H4 (cell line): ENCODE measurements around the gene FHIP2A. TPM values are rescaled to one million over a fixed set of nuclear protein-coding genes. Genes with fewer than 3 reads are reported as not detected.
"Not testable (repeated sequence)": the region's sequence is repeated elsewhere in the genome, so short reads cannot be mapped to it uniquely, and the experiment has no call there.

ENCODE experiments used
- DNase-seq: peaks from one replicate; pipeline ENCODE4 v3.0.0-alpha.2; 2015; ENCODE audit warnings: low spot score
- total RNA-seq: library from RNA; depleted of rRNA; stranded (reverse); fragments of >200 nt; shearing (Covaris generic); gene quantifications from 2 replicates; pipeline ENCODE4 v1.2.3, GENCODE V29; 2014

Gene FHIP2A
- total RNA-seq, 1 experiment from 2014 or later = 14.0 TPM

DNA sequence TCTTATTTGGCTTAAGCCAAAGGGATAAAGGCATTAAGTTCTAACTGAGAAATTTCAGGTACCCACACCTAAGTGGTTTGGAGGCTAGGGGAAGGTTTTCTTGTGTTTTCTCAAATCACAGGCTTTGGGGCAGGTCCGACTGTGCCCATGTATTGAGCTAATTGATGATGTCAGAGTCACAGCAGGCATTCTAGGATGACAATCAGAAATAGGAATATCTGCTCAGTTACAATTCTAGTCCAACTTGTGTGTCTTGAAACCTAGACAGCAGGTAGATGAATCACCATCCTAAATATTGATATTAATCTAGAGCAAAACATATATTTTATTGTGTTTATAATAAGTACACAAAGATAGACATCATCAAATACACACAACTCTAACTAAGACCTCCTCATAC, 2.3 kb upstream of the FHIP2A start:
- no peak for DNase-seq

GRCh38 chr10:114821915-114822443, 399 bp downstream of the FHIP2A start:
- no peak for DNase-seq

DNA sequence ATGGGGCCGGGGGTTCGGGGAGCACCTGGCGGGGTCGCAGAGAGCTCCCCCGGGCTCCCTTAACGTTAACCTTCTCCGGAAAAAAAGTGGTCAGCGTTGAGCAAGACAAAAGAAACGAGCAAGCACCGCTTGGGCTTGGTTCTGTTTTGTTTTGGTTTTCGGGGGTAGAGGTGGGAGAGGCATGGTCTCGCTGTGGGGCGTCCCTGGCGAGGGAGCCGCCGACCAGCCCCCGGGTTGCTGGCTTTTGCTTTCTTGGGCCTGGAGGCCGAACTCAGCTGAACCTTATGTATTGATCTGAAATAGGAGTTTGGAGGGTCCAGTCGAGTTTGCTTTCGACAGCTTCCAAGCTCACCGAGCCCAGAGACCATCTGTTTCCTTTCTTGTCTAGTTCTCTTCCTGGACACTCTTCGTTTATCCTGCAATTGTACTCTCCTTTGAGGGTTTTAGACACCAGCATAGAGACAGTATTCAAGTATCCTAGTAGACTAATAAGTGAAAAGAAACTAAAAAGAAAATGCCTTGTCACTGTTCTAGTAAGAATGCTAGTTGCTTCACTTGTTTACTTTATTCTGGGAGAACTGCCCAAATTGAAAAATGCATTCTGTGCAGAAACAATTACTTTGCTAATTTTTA, 980 bp downstream of the FHIP2A start:
- DNase-seq = peak; percentile 35

DNA sequence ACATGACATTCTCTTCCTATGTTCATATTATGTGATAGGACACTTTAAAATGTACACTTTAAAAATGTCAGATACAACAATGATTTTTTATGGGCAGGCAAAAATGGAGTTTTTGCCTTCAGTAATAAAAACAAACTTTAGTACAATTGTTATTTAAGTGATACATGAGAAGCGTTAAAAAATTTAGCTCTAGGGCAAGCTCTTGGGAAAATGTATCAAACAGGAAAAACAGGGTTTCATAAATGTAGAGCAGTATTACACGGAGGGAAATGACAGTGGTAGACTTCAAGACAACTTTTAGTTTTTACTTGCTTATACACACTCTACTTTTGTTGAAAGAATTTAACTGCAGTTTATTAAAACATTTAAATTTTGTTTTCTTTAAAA, 1.5 kb downstream of the FHIP2A start:
- DNase-seq = no peak

GRCh38 chr10:114824391-114824790, 2.8 kb downstream of the FHIP2A start:
- DNase-seq = no peak

DNA sequence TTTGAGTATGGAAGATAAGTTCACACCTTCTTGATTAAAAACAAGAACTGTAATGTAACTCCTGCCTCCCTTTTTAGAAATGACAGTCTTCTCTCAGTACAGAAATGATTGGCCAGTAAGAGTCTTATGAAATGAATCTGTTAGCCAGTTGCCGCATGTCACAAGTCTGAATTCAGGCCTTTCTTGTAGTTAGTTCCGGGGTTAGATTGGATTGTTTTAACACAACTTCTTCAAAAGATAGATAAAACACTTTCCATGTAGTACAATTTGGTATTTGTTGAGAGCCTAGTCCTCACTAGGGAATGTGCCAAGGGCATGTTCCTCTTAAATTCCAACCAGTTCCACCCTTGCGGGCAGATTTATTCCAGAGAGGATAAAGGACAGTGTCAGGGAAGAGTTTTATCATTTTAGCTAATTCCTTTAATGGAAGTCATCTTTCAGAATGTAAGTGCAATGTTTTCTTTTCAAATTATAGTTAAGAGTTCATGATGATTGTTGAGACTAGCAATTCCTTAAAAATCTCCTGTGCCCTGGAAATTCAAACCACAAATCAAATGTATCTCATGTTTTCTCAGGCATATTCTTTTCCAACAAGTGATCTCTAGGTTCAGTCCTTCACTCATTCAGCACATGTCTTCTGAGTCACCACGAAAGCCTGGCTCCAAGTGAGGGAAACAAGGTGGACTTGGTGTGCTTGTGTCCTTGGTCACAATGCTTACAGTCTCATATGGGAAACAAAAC, 4.1 kb downstream of the FHIP2A start:
- DNase-seq = peak; percentile 53

GRCh38 chr10:114829160-114829909, 7.8 kb downstream of the FHIP2A start:
- no peak for DNase-seq

GRCh38 chr10:114831186-114831867, 9.7 kb downstream of the FHIP2A start:
- no peak for DNase-seq

DNA sequence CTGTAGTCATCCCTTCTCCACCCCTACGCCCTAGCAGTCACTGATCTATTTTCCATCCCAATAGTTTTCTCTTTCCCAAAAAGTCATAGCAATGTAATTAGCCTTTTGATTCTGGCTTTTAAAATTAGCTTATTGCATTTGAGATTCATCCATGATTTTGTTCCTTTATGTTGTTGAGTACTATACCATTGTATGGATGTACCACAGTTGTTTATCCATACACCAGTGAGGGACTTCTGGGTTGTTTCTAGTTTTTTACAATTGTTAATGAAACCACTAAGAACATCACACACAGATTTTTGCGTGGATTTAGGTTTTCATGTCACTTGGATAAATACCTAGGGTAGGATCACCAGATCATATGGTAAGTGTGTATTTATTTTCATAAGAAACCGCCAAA, 16.1 kb downstream of the FHIP2A start:
- DNase-seq = no peak

GRCh38 chr10:114839901-114840300, 18.3 kb downstream of the FHIP2A start:
- DNase-seq = no peak

DNA sequence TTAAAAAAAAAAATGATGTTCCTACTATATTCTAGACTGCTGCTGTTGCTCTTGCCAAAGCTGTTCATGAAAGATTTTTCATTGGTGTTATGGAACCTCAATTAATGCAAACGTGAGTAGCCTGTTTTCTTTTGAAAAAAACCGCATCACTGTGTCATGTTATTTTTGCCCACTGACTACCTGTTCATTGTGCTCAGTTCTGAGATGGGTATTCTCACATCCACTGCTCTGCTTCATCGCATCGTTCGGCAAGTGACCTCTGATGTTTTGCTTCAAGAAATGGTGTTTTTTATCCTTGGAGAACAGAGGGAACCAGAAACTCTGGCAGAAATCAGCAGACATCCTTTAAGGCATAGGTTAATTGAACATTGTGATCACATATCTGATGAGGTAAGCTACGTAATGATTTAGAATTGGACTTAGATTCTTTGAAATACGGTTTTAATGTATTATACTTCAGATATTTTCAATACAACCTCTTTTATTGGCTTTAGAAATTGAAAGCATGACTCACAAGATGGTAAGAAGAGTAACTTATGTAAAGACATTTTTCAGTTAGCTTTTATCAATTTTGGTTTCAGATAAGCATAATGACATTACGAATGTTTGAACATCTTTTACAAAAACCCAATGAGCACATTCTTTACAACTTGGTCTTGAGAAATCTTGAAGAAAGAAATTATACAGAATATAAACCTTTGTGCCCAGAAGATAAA, 24.6 kb downstream of the FHIP2A start:
- DNase-seq = no peak

DNA sequence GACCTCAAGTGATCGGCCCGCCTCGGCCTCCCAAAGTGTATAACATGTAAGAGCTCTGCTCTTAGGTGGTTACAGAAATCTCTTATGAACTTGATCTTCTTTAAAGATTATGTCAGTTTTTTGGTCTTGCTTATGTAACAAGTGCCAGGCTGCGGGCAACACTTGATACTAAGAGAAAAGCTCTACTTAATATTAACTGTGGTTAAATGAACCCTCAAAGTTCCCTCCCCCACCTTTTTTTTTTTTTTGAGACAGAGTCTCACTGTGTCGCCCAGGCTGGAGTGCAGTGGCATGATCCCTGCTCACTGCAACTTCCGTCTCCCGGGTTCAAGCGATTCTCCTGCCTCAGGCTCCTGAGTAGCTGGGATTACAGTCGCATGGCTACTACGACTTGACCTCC, 25.9 kb downstream of the FHIP2A start:
- not testable (repeated sequence) for DNase-seq

DNA sequence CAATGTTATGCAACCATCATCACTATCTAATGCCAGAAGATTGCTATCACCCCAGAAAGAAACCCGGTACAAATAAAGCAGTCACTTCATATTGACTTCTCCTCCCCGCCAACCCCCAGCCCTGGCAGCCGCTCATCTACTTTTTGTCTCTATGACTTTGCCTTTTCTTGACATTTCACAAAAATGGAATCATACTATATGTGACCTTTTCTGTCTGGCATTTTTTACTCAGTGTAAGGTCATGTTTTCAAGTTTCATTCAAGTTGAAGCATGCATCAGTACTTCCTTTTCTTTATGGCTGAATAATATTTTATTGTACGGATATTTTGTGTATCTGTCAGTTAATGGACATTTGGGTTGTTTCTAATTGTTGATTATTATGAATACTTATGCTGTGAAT, 28.1 kb downstream of the FHIP2A start:
- no peak for DNase-seq

GRCh38 chr10:114850126-114850525, 28.5 kb downstream of the FHIP2A start:
- no peak for DNase-seq

GRCh38 chr10:114851336-114851735, 29.8 kb downstream of the FHIP2A start:
- no peak for DNase-seq

GRCh38 chr10:114852197-114852596, 30.6 kb downstream of the FHIP2A start:
- DNase-seq = no peak

DNA sequence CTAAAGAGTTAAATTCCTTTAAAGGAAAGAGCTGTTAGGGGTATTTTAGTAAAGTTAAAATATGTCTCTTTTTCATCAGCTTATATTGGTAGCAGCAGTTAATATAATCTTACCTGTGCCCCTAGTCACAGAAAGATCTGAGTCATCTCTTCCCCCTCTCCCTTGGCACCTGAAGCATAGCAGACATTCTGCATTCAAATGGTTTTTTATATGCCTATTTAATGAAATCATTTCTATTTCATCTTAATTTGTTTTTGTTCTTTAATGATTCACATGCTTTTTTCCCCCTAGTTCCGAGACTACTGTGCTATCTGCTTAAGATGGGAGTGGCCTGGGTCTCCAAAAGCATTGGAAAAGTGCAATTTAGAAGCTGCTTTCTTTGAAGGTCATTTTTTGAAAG, 33.3 kb downstream of the FHIP2A start:
- DNase-seq = no peak

GRCh38 chr10:114855776-114856543, 34.4 kb downstream of the FHIP2A start:
- no peak for DNase-seq

DNA sequence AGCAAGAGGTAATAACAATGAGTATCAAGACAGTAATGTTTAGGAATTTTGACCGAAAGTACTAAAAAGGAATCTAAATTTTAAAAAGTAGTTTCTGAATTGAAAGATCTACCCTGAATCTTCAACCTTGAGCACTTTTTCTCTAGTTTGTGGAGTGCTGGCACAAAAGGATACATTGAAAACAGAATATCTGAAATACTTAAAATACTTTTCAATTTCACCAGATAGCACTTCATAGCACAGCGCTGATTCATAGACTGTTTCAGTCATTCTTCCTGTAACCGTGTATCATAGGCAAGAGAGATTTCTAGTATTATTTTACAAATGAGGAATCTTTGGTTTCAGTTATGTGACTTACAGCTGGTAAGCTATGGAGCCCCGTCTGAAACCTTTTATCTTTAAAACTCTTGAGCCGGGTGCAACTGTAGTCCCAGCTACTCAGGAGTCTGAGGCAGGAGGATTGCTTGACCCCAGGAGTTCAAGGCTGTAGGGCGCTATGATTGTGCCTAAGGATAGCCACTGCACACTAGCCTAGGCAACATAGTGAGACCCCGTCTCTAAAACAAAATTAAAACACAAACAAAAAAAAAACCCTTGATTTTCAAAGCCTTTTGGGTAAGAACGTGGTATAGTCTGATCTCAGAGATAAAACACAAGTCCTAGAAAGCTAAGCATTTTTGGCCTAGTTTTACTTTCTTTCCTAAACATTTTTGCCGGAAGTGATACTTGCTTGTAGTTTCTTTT, 35.1 kb downstream of the FHIP2A start:
- peak; percentile 11 for DNase-seq

GRCh38 chr10:114857288-114857565, 35.6 kb downstream of the FHIP2A start:
- not testable (repeated sequence) for DNase-seq
